Activated T-cell treated with anti-CD3 and anti-CD28 coated beads, Interleukin-2, amount 50 U/mL, for 48 hours (primary cell): ENCODE measurements around the gene CENPO.
A peak's percentile ranks its signal among the peaks of the same experiment; 100 is the strongest.
"Not testable (repeated sequence)": the region's sequence is repeated elsewhere in the genome, so short reads cannot be mapped to it uniquely, and the experiment has no call there.

Source experiments
- DNase-seq, 2 experiments: peaks; one replicate each; pipeline ENCODE4 v3.0.0-alpha.2; 2020

CENPO gene

GRCh38 chr2:24791452-24791851 lies 1.8 kb upstream of the CENPO start:
- no peak for DNase-seq

GRCh38 chr2:24792542-24792873 lies 717 bp upstream of the CENPO start:
- DNase-seq: no peak

GRCh38 chr2:24793761-24794435 lies 673 bp downstream of the CENPO start:
- peak in 1 of 2 experiments; percentile 41 for DNase-seq

GRCh38 chr2:24797644-24798043 lies 4.4 kb downstream of the CENPO start:
- DNase-seq: no peak

GRCh38 chr2:24800487-24800886 lies 7.3 kb downstream of the CENPO start:
- DNase-seq: not testable (repeated sequence)

GRCh38 chr2:24805811-24806660 lies 12.8 kb downstream of the CENPO start:
- DNase-seq: not testable (repeated sequence)

GRCh38 chr2:24806661-24807036 lies 13.4 kb downstream of the CENPO start:
- DNase-seq: no peak

GRCh38 chr2:24809316-24810007 lies 16.2 kb downstream of the CENPO start:
- DNase-seq: no peak

- no peak for DNase-seq
These were observed 20.5 kb downstream of the CENPO start for GRCh38 chr2:24813691-24814137.

GRCh38 chr2:24814516-24814915 lies 21.3 kb downstream of the CENPO start:
- no peak for DNase-seq

- DNase-seq: peak; percentile 11
These were observed 21.9 kb downstream of the CENPO start for GRCh38 chr2:24815171-24815570.

- peak; percentile 9 to 11 for DNase-seq
These were observed 23.2 kb downstream of the CENPO start for GRCh38 chr2:24816404-24816803.

GRCh38 chr2:24816884-24817283 lies 23.7 kb downstream of the CENPO start:
- DNase-seq: peak; percentile 5 to 13

- DNase-seq: peak; percentile 21
These were observed 25.5 kb downstream of the CENPO start for GRCh38 chr2:24818721-24819167.

GRCh38 chr2:24819442-24820174 lies 26.4 kb downstream of the CENPO start:
- DNase-seq: peak; percentile 15 to 17

GRCh38 chr2:24820175-24820513 lies 26.9 kb downstream of the CENPO start:
- DNase-seq: peak; percentile 18

- peak; percentile 19 to 22 for DNase-seq
These were observed 27.6 kb downstream of the CENPO start for GRCh38 chr2:24820598-24821432.

GRCh38 chr2:24821433-24821891 lies 28.2 kb downstream of the CENPO start:
- peak in 1 of 2 experiments; percentile 17 for DNase-seq

- peak; percentile 17 to 19 for DNase-seq
These were observed 29.0 kb downstream of the CENPO start for GRCh38 chr2:24822049-24822706.

GRCh38 chr2:24824071-24824588 lies 30.9 kb downstream of the CENPO start:
- peak; percentile 17 to 19 for DNase-seq
